ENCODE data around the gene IGFBP1. TPM values are rescaled to one million over a fixed set of nuclear protein-coding genes. Genes with fewer than 3 reads are reported as not detected.

The IGFBP1 gene
- total and polyA plus RNA-seq, 2 donors (not counting 1 experiment from before 2014, with no cell fraction given) = not detected

DNA sequence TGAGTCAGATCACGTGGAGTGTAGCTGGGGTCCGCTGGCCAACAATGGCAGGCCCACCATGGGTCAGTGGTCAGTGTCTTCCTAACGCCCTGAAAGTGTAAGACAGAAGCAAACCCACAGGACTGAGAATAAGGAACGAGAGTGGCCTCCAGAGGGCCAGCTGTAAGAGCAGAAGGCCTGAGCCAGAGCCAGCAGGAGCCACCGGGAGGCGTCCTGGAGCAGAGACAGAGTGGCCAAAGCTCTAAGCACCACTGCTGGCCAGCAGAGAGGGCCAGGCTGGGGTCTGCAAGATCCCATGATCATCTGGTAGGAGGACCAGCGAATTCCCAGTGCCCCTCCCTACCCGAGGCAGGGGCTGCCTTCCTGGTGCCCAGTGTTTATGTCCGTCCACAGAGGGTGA lies 24.6 kb upstream of the IGFBP1 start:
- no peak for TF ChIP-seq EZH2 (IDR thresholded peaks at IDR 0.05; ENCODE audit: borderline replicate concordance, insufficient read depth, low read depth, low read length, poor library complexity, severe bottlenecking)
- TF ChIP-seq, protein P1, sequence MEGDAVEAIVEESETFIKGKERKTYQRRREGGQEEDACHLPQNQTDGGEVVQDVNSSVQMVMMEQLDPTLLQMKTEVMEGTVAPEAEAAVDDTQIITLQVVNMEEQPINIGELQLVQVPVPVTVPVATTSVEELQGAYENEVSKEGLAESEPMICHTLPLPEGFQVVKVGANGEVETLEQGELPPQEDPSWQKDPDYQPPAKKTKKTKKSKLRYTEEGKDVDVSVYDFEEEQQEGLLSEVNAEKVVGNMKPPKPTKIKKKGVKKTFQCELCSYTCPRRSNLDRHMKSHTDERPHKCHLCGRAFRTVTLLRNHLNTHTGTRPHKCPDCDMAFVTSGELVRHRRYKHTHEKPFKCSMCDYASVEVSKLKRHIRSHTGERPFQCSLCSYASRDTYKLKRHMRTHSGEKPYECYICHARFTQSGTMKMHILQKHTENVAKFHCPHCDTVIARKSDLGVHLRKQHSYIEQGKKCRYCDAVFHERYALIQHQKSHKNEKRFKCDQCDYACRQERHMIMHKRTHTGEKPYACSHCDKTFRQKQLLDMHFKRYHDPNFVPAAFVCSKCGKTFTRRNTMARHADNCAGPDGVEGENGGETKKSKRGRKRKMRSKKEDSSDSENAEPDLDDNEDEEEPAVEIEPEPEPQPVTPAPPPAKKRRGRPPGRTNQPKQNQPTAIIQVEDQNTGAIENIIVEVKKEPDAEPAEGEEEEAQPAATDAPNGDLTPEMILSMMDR (IDR thresholded peaks at IDR 0.05) = no peak
- Histone ChIP-seq H3K36me3 (replicated peaks in 1 of 2; ENCODE audit: control extremely low read depth in 1 of 2, control insufficient read depth in 1 of 2, extremely low read depth in 1 of 2, insufficient read depth in 2 of 2, low read length in 1 of 2) (no peaks in the 10 kb centered on the region), H3K27ac (ENCODE audit: low read length in 2 of 2) (no peak overlapping the region), H3K79me2 (ENCODE audit: control insufficient read depth, insufficient read depth, low read length) (no peaks in the 10 kb centered on the region), H3K27me3 (replicated peaks in 1 of 4; ENCODE audit: control extremely low read depth in 1 of 4, control insufficient read depth in 3 of 4, insufficient read depth in 4 of 4, low read length in 3 of 4) (peaks cover 0 to 9% (median 2%) of the 10 kb centered on the region in 4 experiments), H3K4me1 (ENCODE audit: control insufficient read depth in 2 of 2, insufficient read depth in 2 of 2, low read length in 2 of 2) (no peaks in the 10 kb centered on the region), H2AFZ (ENCODE audit: insufficient read depth, low read depth, low read length, poor library complexity, severe bottlenecking) (no peak overlapping the region), H3K4me3 (ENCODE audit: control extremely low read depth in 1 of 5, extremely low read depth in 1 of 5, insufficient read depth in 1 of 5, low read depth in 2 of 5, low read length in 4 of 5) (no peak overlapping the region), H3K4me2 (replicated peaks; ENCODE audit: low read depth, low read length, poor library complexity, severe bottlenecking) (no peak overlapping the region), H4K20me1 (ENCODE audit: control insufficient read depth, insufficient read depth, low read length, poor library complexity, severe bottlenecking) (no peaks in the 10 kb centered on the region), H3K9me3 (ENCODE audit: control extremely low read depth in 1 of 3, control insufficient read depth in 2 of 3, insufficient read depth in 1 of 3, low read length in 2 of 3) (peaks cover 0 to 4% (median 0%) of the 10 kb centered on the region in 3 donors), H3K9ac (ENCODE audit: low read length) (no peak overlapping the region)
- H3K4me1 Mint-ChIP-seq = no peaks in the 10 kb centered on the region
- H3K27me3 Mint-ChIP-seq = peaks cover 25% of the 10 kb centered on the region
- no peak overlapping the region for H3K27ac Mint-ChIP-seq
- WGBS (ENCODE audit: insufficient coverage) = 80% methylated on average over 9 of the region's 9 CpGs
- ATAC-seq (ENCODE audit: low read depth) (no peak), DNase-seq (no peak)
- ChIA-PET POLR2A (no interaction called here), CTCF (no interaction called here)
- no peak overlapping the region for H3K4me3 Mint-ChIP-seq
- intact Hi-C loops (cut with micrococcal nuclease) = no loop called here
- peaks cover 5% of the 10 kb centered on the region for H3K9me3 Mint-ChIP-seq (ENCODE audit: insufficient read depth)

DNA sequence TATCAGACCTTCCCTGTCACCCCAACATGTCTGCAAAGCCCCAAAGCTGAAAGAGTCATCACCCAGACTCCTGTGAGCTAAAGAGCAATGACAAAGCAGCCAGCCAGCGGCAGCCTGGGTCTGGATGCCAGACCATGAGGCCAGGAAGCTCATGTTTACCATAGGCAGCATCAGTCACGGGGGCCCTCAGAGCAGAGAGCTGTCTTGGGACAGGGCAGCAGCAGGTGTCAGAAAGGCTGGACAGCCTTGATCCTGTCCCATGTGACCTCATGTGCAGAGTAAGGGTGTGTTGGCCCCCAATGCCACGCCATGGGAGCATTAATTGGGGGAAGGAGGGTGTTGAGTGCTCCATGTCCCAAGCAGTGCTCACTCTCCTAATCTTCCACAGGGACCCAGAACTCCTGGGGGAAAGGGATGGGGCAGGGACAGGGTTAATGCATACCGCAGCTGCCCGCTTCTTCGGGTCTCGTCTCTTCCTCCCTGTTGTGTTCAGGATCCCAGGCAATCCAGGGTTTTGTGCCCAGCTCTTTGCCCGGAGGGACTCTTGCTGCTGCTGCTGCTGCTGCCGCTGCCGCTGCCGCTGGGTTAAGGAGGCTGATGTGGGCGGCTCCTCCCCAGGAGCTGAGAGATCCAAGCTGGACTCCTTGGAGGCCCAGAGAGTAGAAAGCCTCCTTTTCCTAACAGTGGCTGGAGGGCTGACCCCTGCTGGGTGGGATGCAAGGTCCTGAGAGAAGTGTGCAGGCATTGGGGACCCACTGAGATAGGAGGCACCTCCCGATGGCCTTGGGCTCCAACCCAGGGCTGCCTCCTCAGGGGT lies 22.5 kb upstream of the IGFBP1 start:
- no peak overlapping the region for H3K4me2 ChIP-seq (replicated peaks; ENCODE audit: low read depth, low read length, poor library complexity, severe bottlenecking)
- no peak overlapping the region for H2AFZ ChIP-seq (ENCODE audit: insufficient read depth, low read depth, low read length, poor library complexity, severe bottlenecking)
- H3K4me3 ChIP-seq (ENCODE audit: control extremely low read depth in 1 of 5, extremely low read depth in 1 of 5, insufficient read depth in 1 of 5, low read depth in 2 of 5, low read length in 4 of 5) = no peak overlapping the region
- H3K27ac ChIP-seq (ENCODE audit: low read length in 2 of 2) = no peak overlapping the region
- no peak overlapping the region for H3K27ac Mint-ChIP-seq
- TF ChIP-seq EZH2 (IDR thresholded peaks at IDR 0.05; ENCODE audit: borderline replicate concordance, insufficient read depth, low read depth, low read length, poor library complexity, severe bottlenecking) = no peak
- TF ChIP-seq, protein P1 (IDR thresholded peaks at IDR 0.05) = no peak
- intact Hi-C loops (cut with micrococcal nuclease) = no loop called here
- POLR2A ChIA-PET = no interaction called here
- peaks cover 20% of the 10 kb centered on the region for H3K27me3 Mint-ChIP-seq
- CTCF ChIA-PET = no interaction called here
- H4K20me1 ChIP-seq (ENCODE audit: control insufficient read depth, insufficient read depth, low read length, poor library complexity, severe bottlenecking) = no peaks in the 10 kb centered on the region
- no peaks in the 10 kb centered on the region for H3K4me1 Mint-ChIP-seq
- 85% methylated on average over 13 of the region's 13 CpGs for WGBS (ENCODE audit: insufficient coverage)
- no peak for DNase-seq
- no peaks in the 10 kb centered on the region for H3K79me2 ChIP-seq (ENCODE audit: control insufficient read depth, insufficient read depth, low read length)
- no peaks in the 10 kb centered on the region for H3K36me3 ChIP-seq (replicated peaks in 1 of 2; ENCODE audit: control extremely low read depth in 1 of 2, control insufficient read depth in 1 of 2, extremely low read depth in 1 of 2, insufficient read depth in 2 of 2, low read length in 1 of 2)
- peaks cover 5% of the 10 kb centered on the region for H3K9me3 Mint-ChIP-seq (ENCODE audit: insufficient read depth)
- H3K4me3 Mint-ChIP-seq = no peak overlapping the region
- H3K27me3 ChIP-seq (replicated peaks in 1 of 4; ENCODE audit: control extremely low read depth in 1 of 4, control insufficient read depth in 3 of 4, insufficient read depth in 4 of 4, low read length in 3 of 4) = peaks cover 0 to 7% (median 2%) of the 10 kb centered on the region in 4 experiments
- no peak overlapping the region for H3K9ac ChIP-seq (ENCODE audit: low read length)
- peaks cover 0 to 4% (median 0%) of the 10 kb centered on the region in 3 donors for H3K9me3 ChIP-seq (ENCODE audit: control extremely low read depth in 1 of 3, control insufficient read depth in 2 of 3, insufficient read depth in 1 of 3, low read length in 2 of 3)
- no peaks in the 10 kb centered on the region for H3K4me1 ChIP-seq (ENCODE audit: control insufficient read depth in 2 of 2, insufficient read depth in 2 of 2, low read length in 2 of 2)
- no peak for ATAC-seq (ENCODE audit: low read depth)

Measured in B cell (primary cell).